SHP77 treated with DMSO at 0.1 percent for 48 hours (cell line): ENCODE measurements around the gene LINGO1.

Experiments
- DNase-seq: peaks from one replicate; lab custom pipeline; 2025; lab: John Stamatoyannopoulos, UW

Gene LINGO1

DNA sequence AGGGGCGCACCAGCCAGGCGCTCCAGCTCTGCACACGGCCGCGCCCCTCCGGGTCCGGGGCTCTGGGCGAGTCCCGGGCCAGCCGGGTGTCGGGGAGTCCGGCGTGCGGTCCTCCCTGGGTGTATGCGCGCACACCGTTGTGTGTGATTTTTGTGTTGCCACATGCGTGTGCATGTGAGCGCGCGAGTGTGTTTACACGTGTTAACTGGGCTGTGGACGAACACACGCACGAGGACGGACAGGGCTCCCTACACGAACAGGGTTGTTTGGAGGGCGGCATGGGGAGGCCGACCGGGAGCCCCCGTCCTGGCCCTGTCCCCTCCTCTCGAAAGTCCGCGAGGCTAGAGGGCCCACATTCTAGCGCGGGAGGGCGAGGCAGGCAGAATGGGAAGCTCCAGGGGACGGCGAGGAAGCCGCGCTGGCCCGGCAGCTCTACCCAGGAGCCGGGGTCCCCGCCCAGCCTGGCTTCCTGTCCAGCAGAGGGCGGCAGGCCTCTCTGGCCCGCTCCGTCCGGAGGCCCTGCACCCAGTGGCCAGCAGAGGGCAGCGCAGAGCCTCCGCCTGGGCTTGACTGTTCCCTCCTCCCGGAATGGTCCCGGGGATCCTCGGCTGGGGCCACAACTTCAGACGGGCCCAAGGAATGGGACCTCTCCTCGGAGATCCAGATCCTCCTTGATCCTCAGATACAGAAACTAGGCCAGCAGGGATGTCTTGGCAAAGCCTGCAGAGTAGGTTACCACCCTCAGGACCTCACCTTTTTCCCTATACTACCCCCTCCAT lies 611 bp upstream of the LINGO1 start:
- peak; percentile 25 for DNase-seq

DNA sequence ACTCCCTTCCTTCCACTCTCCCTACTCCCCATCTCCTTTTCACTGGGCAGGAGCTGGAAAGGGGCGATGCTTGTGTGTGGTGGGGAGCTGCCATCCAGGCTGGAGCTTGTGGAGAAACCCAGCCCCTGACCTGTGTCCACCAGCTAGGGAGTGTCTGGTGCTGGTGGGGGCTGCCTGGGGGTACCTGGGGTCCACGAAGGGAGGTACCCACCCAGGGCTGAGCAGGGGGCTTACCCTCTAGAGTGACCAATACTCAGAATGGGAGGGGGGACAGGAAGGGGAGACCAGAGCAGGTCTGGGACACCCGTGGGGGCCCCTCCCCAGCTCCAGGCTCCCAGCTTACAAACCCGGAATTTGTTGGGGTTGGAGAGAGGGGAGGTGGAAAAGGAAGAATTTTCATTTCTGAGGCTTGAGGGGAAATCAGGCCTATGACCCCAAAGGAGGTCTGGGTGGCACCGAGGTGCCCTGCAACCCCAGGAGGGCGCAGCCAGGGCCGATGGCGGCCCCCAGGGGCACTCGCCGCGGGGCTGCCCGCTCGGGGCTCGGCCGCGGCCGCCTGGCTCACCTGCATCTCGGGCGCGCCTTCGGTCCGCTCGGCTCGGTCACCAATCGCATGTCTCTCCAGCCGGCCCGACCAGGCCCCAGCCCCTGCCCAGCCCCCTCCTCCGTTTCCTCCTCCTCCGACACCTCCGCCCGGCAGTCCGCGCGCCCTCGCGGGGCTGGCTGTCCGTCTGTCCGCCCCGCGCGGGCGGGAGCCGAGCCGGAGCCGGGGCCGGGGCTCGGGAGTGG lies 773 bp downstream of the LINGO1 start:
- DNase-seq, result no peak

DNA sequence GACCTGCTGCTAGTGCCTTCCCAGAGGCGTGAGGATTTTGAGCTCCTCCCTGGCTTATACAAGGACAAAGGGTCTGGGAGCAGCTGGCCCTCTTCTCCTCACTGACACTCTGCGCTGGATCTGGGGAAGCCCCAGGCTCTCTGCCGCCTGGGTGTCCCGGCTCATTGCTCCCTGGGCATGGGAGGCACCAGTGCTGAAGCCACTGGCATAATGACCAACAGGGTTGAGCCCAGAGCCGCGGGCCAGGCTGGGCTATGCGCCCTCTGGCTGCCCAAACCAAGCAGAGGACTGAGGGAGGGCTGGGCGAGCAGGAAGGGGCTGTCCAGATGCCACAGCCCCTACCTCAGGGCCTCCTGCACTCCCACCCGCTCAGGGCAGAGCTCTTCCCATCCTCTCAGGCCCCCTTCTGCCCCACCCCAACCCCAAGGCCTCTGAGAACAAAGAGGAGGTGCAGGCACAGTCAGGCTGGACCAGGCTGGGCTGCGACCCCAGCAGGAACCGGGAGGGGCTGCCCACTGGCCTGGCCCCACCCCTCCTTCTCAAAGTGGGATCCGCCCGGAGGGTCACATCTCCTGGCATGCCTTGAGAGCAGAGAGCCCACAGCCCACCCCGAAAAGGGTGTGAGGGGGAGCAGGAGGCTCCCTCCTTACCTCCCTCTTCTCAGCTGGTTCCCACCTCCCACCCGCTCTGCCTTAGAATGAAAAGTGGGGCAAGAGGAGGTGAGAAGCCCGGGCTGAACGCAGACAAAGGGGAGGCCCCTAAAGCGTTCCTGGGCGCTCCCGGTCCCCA lies 1.6 kb downstream of the LINGO1 start:
- no peak for DNase-seq

DNA sequence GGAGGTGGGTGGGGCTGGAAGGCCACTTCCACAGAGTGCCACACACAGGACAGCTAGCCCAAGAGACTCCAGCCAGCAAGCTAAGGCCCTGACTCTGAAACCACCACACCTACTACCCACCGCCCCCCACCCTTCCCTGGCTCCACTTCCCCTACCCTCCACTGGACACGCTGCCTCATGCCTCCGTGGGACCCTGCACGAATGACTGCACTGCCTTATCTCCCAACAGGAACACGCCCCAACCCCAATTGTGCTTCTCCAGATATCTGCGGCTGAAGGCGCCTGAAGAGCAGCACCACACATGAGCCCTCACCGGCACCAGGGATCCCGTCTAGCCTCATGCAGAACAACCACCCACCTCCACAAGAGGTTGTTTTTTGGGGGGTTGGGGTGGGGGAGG lies 2.7 kb downstream of the LINGO1 start:
- no peak for DNase-seq

DNA sequence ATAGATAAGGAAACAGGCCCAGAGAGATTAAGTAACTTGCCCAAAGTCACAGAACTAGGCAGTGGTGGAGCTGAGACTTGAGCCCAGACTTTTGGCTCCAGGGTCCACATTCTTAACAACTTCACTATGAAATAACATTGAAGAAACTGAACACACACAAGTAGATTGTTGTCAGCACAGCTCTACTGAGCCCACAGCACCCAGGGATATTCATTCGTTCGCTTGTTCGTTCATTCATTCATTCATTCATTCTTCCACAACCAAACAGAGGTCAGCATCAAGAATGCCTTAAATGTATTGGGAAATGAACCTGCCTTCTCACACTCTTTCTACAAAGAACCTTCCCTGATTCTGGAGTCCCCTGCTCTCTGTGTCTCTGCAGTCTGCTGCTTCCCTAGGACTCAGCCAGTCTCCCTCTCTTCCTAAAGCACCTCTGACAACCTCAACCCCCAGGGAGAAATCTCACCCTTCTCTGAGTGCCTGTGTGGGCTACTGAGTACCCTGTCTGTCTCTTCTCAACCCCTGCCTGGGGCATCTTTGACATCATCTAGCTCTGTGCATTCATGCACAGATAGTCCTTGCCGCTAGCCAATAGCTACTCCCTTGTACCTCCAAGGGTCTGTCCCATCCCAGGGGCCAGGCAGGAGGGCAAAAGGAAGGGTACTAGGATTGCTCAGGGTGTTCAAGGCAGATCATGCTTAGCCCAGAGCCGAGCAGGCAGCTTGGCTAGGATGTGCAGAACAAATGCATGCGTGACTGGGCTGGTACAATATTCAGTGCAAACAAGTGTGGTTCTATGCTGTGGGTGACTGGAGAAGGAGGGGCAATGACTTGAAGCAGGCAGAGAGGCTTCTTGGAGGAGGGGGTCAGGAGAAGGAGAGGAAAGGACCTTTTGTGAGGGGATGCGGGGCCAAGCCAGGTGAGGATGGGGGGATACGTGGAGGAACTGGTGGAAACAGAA lies 3.4 kb downstream of the LINGO1 start:
- DNase-seq, result no peak

DNA sequence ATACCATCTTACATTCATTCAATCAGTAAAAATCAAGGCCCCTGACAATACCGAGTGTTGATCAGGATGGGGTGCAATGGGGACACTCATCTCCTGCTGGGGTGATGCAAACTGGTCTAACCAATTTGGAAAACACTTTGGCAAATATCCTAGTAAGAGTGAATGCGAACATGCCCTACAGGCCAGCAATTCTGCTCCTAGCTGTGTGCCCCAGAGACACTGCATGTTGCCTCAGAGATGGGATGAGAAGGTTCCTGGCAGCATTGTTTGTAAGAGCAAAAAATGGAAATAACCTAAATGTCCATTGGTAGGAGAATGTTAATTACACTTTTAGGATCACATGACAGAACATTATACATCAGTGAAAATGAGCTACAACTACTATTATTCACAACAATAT lies 4.7 kb downstream of the LINGO1 start:
- no peak for DNase-seq

DNA sequence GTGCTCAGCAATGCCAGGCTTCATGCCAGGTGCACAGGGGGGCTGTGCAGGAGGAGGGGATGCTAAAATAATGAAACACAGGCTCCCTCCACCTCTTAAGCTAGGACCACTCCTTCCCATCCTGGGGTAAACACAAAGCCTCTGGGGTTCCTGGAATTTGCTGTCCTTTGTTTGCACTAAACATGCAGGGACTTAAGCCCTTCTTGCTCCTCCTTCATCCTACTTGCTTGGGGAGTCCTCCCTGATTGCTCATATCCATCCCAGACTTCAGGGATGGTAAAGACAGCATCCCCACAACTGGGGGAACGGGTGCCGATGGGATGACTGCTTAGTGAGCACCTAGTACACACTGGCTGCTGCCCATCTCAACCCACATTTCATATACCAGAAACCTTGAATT lies 5.1 kb downstream of the LINGO1 start:
- no peak for DNase-seq

DNA sequence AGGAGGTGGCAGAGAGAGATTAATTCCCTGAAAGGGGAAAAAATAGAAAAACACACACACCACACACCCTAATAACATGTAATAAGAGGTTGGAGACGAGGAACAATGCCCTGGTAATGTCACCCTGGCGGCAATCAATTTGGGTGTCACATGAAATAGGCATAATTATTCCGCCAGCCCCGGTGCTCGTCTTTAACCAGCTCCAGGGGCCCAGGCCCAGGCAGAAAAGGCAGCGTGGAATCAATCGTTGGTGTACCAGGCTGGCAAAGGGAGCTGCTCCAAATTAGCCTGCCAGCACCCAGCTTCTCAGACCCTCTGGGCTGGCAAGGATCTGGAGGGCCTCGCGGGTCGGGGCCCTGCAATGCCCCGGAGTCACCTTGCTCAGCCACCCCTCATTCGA lies 5.6 kb downstream of the LINGO1 start:
- no peak for DNase-seq

DNA sequence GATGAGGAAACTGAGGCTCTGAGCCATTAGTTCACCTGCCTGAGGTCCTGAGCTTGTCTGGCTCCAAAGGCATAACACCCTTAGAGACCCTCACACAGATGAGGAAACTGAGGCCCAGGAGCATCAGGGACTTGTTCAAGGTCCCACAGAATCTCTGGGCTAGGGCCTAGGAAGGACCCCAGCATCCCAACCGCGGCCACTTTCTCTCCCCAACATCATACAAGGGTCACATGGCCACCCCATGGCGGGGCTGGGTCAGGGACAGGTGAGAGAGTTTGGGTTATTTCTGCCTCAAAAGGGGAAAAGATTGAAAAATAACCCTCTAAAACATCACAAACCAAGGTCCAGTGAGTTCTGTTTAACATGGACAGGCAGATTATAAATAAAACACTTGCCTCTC lies 6.7 kb downstream of the LINGO1 start:
- no peak for DNase-seq

DNA sequence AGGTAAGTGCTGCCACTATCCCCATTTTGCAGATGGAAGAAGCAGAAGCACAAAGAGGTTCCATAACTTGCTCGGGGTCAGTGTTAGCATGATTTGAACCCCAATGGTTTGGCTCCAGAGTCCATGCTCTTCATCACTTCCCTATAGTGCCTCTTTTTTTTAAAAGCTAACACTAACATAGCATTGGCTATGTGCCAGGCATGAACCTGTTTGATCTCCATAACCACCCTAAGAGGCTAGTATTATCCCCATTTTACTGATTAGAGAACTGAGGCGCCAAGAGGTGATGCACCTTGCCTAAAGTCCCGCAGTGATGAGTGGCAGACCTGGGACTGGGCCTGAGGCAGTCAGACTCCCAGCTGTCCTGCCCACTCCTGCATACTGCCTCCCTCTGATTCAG lies 7.3 kb downstream of the LINGO1 start:
- no peak for DNase-seq

DNA sequence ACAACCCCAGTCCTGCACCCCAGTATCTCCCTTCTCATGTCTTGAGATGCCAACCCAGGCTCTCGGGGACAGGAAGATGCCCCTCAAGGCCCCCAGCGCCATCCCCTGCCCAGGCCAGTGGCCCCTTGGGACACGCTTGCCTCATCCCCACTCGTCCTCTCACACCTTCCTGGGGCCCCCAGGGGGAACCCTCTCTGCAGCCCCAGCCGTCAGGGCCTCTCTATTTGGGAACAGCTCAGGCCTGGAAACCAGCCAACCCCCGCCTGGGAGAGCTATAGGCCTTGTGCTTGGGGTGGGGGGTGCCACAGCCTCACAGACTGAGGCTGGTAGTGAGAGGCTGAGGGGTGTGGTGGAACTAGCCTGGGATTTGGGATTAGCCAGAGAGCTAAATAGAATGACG lies 7.8 kb downstream of the LINGO1 start:
- no peak for DNase-seq

DNA sequence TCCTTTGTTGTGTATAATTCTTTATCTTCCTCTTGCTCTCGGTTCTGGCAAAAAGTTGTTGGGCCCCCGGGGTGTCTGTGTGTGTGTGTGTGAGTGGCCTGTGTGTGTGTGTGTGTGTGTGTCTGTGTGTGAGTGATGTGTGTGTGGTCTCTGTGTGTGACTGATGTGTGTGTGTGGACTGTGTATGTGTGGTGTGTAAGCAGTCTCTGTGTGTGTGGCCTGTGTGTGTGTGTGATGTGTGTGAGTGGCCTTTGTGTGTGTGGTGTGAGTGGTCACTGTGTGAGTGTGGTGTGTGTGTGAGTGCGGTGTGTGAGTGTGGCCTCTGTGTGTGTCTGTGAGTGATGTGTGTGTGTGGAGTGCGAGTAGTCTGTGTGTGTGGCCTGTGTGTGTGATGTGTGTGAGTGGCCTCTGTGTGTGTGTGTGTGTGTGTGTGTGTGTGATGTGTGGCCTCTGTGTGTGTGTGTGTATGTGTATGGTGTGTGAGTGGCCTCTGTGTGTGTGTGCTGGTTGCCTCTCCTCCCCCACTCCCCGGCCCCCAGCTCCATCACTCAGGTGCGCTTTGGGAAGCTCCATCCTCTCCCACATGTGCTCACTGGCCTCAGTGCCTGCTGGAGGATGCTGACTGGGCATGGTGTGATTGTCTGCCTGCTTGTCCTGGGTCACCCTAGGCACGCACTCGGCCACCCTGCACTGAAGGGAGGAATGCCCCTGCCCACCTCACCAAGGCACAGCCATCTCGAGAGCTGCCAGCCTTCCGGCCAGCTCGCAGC lies 8.8 kb downstream of the LINGO1 start:
- no peak for DNase-seq

DNA sequence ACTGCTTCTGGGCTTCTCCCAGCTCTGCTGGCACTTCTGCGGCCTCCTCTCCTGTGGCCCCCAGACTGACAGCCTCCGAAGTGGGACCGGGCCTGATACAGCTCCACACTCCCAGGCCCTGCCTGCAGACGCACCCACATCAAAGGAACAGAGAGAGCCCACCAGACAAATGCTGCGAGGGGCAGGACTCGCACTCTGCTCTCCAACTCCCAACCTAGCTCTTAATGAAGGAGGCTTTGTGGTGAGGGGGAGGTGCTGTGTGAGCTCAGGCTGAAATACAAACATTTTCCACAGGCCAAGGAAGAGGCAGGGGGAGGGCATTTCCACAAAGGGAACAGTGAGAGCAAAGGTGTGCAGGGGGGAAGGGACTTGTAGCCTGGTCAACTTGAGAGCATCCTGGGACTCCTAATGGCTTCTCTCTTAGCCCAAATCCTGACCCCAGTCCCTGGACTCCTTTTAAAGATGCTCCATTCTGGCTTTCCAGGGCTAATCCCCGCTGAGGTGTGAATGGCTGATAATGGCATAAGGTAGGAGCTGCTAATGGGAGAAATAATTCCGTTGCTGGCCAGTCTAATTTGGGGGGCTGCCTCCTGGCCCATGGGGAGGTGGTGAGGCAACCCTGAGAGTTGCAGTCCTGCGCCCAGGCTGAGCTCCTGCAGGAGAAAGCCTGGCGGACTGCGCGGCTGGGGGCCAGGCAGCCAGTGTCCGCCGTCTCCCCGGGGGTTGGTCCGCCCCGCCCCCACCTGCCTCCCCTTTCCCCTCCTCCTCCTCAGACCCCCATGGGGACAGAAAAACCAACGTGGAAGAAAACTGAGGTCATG lies 9.6 kb downstream of the LINGO1 start:
- DNase-seq, result no peak

DNA sequence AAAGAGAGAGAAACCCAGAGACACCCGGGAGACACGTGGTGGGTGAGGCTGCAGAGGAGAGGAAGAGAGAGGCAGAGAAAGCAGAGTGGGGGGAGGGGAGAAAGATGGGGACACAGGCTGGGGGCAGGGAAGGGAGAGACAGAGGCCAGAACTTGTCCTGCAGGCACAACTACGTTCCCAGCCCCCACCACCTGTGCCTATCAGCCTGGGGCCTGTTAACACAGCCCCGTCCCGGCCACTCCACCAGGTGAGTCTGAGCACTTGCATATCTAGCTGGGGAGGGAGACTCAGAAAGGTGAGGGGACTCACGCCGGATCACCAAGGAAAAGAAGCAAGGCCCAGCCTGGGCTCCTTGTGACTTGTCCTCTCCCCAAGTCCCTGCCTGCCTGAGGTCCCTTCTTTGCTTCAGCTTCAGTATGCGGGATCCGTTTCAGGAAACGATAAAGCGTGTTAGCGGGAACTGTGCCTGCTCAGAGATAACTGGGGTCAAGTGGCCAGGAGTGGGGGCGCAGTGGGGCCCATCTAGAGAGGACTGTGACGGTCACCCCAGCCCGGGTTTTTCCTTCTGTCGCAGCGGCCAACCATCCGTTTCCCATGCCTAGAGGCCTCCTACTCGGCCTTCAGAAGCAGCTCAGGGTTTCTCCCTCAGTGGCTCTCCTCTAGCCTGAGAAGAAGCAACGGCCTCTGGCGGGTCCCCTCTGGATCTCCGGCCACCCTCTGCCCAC lies 10.3 kb downstream of the LINGO1 start:
- DNase-seq, result no peak

DNA sequence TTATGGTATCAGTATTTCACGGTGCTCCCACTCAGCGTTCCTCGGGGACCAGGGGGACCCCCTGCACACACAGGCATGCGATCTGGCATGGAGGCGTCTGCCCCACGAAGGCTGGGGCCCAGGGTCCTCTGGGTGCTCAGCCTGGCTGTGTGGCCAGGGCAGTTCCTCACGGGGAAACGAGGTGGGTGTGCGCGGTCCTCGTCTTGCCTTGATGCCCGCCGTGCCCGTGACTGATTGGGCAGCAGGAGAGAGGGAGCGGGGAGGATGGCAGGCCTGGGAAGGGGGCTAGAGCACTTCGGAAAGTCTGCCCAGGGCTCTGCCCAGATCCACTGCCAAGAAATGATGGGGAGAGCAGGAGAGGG lies 10.9 kb downstream of the LINGO1 start:
- no peak for DNase-seq

DNA sequence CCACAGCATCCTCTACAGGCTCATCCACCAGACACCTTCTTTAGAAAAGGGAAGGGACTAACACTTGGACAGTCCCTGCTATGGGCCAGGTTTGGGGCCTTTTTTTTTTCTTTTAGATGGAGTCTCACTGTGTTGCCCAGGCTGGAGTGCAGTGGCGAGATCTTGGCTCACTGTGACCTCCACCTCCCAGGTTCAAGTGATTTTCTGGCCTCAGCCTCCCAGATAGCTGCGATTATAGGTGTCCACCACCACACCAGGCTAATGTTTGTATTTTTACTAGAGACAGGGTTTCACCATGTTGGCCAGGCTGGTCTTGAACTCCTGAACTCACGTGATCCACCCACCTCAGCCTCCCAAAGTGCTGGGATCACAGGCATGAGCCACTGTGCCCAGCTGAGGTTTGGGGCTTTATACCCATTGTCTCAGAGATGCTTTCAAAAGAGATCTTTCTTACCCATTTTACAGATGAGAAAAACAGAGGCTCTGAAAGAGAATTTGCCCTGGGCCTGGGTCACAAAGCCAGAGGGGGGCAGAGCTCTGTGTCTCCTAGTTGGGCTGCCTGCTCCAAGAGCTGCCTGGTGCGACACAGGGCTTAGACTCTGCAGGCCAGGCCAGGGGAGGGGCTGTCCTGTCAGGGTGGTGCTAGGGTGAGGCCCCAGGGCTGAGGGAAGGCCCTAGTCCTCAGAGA lies 11.6 kb downstream of the LINGO1 start:
- no peak for DNase-seq

DNA sequence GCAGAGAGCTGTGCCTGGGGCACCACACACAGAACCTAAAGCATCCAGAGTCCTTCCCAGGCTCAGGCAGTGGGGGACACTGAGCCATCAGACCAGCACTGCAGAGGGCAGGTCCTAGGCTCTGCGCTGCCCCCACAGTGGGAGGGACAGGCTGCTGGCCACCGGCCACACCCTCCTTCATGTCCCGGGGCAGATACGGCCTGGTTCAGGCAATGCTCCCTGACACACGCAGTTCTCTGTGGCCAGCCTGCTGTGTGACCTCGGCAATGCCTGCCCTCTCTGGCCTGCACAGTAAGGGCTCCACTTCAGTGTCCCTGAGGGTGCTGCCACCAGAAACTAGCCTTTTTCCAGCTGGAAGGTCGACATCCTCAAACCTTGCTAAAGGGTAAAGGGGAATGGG lies 12.4 kb downstream of the LINGO1 start:
- no peak for DNase-seq

DNA sequence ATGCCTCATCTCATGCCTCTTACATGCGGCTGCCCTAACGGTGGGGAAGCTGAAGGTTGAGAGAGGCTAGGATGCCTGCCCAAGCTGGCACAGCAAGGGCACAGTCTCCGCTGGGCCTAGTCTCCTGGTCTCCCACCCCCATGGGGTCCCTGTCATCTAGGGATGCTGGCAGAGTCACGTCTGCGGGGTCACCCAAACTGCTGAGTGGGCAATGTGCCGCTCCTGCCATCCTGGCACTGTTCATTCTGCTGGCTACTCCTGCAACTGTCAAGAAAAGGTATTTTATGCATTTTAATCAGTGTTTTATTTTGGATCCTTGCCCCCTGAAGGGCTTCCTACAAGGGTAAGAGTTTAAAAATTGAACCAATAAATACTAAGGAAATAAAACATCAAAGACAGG lies 12.8 kb downstream of the LINGO1 start:
- DNase-seq, result no peak
